NCI-H146 (cell line): ENCODE measurements around the gene KRTAP2-2.
"Not testable (repeated sequence)": the region's sequence is repeated elsewhere in the genome, so short reads cannot be mapped to it uniquely, and the experiment has no call there.

Experiments used
- DNase-seq: peaks from one replicate; lab custom pipeline; 2025; lab: John Stamatoyannopoulos, UW

The KRTAP2-2 gene

GRCh38 chr17:41064301-41064700 lies 9.3 kb upstream of the KRTAP2-2 start:
- DNase-seq = no peak

- no peak for DNase-seq
These were observed 8.4 kb upstream of the KRTAP2-2 start for GRCh38 chr17:41063449-41063848.

- no peak for DNase-seq
These were observed 6.9 kb upstream of the KRTAP2-2 start for GRCh38 chr17:41061964-41062363.

DNA sequence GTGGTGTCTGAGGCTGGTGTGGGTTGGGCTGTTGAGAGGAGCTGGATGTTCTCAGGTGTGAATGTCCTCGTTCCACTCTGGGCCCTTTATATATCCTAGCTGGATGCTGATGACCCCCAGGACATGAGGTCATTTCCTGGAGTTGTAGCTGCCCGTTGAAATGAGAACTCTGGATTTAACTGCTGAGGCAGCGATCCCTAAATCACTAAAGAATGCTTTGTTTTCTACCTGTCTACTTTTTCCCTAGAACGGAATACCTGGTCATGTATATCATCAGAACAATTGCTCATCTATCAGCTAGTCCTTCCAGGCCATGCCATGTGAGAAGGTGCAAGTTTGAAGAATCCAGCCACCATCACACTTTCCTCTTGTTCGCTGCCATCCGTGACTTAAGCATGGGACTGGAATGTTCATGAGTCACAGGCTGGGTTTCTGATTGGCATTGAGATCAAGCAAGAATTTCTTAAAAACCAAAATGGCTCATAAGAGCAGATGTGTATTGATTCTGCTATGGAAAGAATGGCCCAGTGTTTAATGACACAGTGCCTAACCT lies 5.1 kb upstream of the KRTAP2-2 start, which contains the start of gene KRTAP2-3:
Gene KRTAP2-3, minus strand, starts transcription at position 63 of the 553 bp plus-strand sequence. CDS start 64 bp downstream, outside the sequence.
- DNase-seq = peak; percentile 57

GRCh38 chr17:41059276-41060051 lies 4.4 kb upstream of the KRTAP2-2 start:
- peak; percentile 87 for DNase-seq

- peak; percentile 31 for DNase-seq
These were observed 3.7 kb upstream of the KRTAP2-2 start for GRCh38 chr17:41058741-41059140.

- DNase-seq = no peak
These were observed 2.5 kb upstream of the KRTAP2-2 start for GRCh38 chr17:41057547-41057946.

DNA sequence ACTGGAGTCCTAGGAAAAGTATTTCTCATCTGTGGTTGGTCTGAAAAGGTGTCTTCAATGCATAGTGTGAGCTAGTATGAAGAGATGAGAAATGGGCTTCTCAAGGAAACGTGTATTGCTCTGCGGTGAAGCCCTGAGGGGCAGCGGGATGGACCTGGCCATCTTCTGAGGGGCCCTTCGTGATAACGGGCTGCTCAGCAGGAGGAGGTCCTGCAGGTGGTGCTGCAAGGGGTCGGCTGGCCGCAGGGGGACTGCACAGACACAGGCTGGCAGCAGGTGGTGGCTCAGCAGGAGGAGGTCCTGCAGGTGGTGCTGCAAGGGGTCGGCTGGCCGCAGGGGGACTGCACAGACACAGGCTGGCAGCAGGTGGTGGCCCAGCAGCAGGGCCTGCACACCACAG lies 474 bp downstream of the KRTAP2-2 start:
- not testable (repeated sequence) for DNase-seq

- no peak for DNase-seq
These were observed 1.0 kb downstream of the KRTAP2-2 start for GRCh38 chr17:41054025-41054424.

GRCh38 chr17:41052566-41052965 lies 2.5 kb downstream of the KRTAP2-2 start:
- DNase-seq = no peak

- no peak for DNase-seq
These were observed 5.9 kb downstream of the KRTAP2-2 start for GRCh38 chr17:41049110-41049509.

DNA sequence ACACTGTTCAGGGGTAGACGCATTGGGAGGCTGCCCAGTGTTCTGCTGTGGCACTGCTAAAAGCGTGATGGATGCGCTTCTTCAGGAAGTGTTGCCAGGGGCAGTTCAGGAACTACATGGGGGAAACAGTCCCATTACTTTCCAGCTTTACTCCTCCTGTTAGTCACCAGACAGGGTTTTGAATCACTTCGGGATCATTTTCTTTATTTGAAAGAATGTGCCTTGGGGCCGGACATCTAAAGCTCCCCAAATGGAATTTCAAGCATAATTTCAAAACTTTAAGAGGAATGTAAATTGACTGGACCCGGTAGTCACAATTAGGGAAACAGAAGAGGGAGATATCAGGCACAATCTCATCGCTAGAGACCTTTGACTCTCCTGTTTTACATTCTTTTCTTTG lies 6.6 kb downstream of the KRTAP2-2 start:
- DNase-seq = no peak

DNA sequence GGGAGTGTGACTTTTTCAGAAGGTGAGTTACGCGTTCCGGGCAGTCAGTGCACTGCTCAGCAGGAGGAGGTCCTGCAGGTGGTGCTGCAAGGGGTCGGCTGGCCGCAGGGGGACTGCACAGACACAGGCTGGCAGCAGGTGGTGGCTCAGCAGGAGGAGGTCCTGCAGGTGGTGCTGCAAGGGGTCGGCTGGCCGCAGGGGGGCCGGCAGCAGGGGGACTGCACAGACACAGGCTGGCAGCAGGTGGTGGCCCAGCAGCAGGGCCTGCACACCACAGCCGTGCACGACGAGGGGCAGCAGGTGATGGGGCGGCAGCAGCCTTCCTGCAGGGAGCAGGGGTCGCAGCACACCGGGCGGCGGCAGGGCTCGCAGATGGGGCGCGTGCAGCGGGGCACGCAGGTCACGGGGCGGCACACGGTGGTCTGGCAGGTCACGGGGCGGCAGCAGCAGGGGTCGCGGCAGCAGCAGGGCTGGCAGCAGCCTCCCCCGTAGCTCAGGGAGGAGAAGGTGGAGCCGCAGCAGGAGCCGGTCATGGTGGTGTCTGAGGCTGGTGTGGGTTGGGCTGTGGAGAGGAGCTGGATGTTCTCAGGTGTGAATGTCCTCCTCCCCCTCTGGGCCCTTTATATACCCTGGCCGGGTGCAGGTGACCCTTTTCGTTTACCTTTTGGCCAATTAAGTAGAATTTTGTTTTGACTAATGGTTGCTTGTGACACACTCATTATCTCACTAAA lies 8.1 kb downstream of the KRTAP2-2 start, which contains the start of gene KRTAP2-1:
Gene KRTAP2-1, minus strand, starts transcription at position 582 of the 731 bp plus-strand sequence. Its CDS starts 49 bp downstream, at position 533.
- DNase-seq = peak; percentile 47

GRCh38 chr17:41042953-41043352 lies 12.1 kb downstream of the KRTAP2-2 start:
- no peak for DNase-seq

GRCh38 chr17:41040783-41041571 lies 14.1 kb downstream of the KRTAP2-2 start, which contains the start of gene KRTAP1-1:
Gene KRTAP1-1, minus strand, starts transcription at chr17:41041450. Its CDS starts 53 bp downstream, at chr17:41041397.
- DNase-seq = peak; percentile 60

DNA sequence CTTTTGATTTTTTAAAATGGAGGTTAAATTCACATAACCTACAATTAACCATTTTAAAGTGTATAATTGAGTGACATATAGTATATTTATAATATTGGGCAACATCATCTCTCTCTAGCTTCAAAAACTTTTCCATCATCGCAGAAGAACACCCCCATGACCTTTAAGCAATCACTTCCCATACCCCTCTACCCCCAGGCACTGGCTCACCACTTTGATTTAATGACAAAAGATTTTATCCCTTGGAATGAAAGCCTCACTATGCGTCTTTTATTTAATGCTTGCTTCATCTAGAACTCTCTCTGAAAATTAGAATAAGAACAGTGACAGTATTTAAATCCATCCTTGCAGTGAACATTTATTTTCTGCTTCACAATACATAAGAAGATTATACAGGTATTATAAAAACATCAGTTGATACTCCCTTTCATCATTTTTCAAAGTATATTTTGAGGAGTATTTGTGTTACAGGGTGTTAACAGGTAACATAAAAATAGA lies 17.1 kb downstream of the KRTAP2-2 start:
- DNase-seq = no peak

DNA sequence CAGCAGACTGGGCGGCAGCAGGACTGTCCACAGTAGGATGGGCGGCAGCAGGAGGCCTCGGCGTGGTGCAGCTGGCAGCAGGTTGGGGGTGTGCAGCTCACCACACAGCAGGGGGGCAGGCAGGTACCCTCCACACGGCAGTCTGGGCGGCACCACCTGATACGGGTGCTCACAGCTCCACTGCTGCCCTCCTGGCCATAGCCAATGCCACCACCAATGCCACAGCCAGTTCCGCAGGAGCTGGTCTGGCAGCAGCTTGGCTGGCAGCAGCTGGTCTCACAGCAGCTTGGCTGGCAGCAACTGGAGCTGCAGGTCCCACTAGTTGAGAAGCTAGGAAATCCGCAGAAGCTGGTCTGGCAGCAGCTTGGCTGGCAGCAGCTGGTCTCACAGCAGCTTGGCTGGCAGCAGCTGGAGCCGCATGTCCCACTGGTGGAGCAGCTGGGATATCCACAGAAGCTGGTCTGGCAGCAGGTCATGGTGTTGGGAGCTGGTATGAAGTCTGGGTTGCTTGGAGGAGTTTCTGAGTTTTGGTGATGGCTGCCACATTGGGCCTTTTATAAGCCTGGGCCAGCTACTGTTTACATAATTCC lies 20.6 kb downstream of the KRTAP2-2 start, which contains the start of gene KRTAP1-3:
Gene KRTAP1-3, minus strand, starts transcription at position 529 of the 590 bp plus-strand sequence. Its CDS starts 53 bp downstream, at position 476.
- peak; percentile 91 for DNase-seq

- DNase-seq = peak; percentile 39
These were observed 25.3 kb downstream of the KRTAP2-2 start, which contains the start of gene KRTAP1-4 for GRCh38 chr17:41029633-41030245. Gene KRTAP1-4, minus strand, starts transcription at chr17:41030195. Its CDS starts 117 bp downstream, at chr17:41030078.

DNA sequence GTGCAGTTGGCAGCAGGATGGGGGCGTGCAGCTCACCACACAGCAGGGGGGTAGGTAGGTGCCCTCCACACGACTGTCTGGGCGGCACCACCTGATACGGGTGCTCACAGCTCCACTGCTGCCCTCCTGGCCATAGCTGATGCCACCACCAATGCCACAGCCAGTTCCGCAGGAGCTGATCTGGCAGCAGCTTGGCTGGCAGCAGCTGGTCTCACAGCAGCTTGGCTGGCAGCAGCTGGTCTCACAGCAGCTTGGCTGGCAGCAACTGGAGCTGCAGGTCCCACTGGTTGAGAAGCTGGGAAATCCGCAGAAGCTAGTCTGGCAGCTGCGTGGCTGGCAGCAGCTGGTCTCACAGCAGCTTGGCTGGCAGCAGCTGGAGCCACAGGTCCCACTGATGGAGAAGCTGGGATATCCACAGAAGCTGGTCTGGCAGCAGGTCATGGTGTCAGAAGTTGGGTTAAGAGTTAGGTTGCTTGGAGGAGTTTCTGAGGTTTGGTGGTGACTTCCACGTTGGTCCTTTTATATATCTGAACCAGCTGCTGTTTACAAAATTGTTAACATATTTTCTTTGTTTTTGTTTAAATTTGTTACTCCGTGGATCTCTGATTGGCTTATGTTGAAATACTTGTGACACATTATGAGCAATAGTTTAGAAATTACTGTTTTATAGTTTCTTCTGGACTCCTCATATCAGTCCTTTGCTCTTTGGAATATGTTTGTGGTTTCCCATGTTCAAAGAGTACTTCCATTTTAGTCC lies 28.1 kb downstream of the KRTAP2-2 start, which contains the start of gene KRTAP1-5:
Gene KRTAP1-5, minus strand, starts transcription at position 494 of the 757 bp plus-strand sequence. Its CDS starts 53 bp downstream, at position 441.
- peak; percentile 12 for DNase-seq
